Transverse colon (tissue), 4 donors: Measurements from ENCODE around the gene S100A11.

Experiments used
- CTCF ChIP-seq, 5 experiments: fragments of 200-600 bp in 3 of 5; fragments of 450-650 bp in 2 of 5; sonication (generic) in 3 of 5; IDR thresholded peaks; 1 replicate in 2 of 5; 2 replicates in 3 of 5; pipeline ENCODE4 v1.5.1; 2016 to 2017; ENCODE audit warnings: antibody characterized with exemption in 5 of 5, inconsistent platforms in 3 of 5, mild to moderate bottlenecking in 2 of 5, moderate library complexity in 1 of 5
- EP300 ChIP-seq: sonication (generic); formaldehyde crosslinking; IDR thresholded peaks from one replicate; pipeline ENCODE4 v1.6.1; 2017; ENCODE audit warnings: antibody characterized with exemption, low read depth
- POLR2AphosphoS5 ChIP-seq, 3 donors: sonication (generic); formaldehyde crosslinking; IDR thresholded peaks; one replicate each; pipeline ENCODE4 v1.6.1; 2016; ENCODE audit warnings: antibody characterized with exemption in 3 of 3

GRCh38 chr1:151989211-151989862, 47.5 kb downstream of the S100A11 start:
- TF ChIP-seq EP300, result no peak
- no peak for TF ChIP-seq CTCF (IDR thresholded peaks at IDR 0.05)
- peak; percentile 38 to 44 (median 41) for TF ChIP-seq POLR2AphosphoS5 (IDR thresholded peaks at IDR 0.05)
